Measurements from ENCODE around the gene HCN4.
A peak's percentile ranks its signal among the peaks of the same experiment; 100 is the strongest.

HCN4 gene

GRCh38 chr15:73375755-73376305 lies 7.1 kb upstream of the HCN4 start:
- no CpG with 5 or more reads among the region's 6 CpGs for WGBS (ENCODE audit: extremely low coverage, insufficient coverage, low lambda C conversion rate)

GRCh38 chr15:73375012-73375411 lies 6.3 kb upstream of the HCN4 start:
- H3K56ac ChIP-seq (ENCODE audit: low read length), result no peak overlapping the region
- H3K79me2 ChIP-seq (ENCODE audit: control insufficient read depth, insufficient read depth, low read length), result no peaks in the 10 kb centered on the region
- H2BK15ac ChIP-seq (replicated peaks; ENCODE audit: low read depth), result no peak overlapping the region
- no peak for DNase-seq
- no peak overlapping the region for H3K4ac ChIP-seq (ENCODE audit: low read depth, low read length)
- H3K27me3 ChIP-seq (ENCODE audit: insufficient read depth, low read length, poor library complexity), result no peaks in the 10 kb centered on the region
- H4K5ac ChIP-seq (ENCODE audit: low read length), result no peak overlapping the region
- H3K79me1 ChIP-seq (ENCODE audit: low read length), result no peaks in the 10 kb centered on the region
- no peaks in the 10 kb centered on the region for H3K36me3 ChIP-seq (ENCODE audit: control insufficient read depth, insufficient read depth, low read length)
- WGBS (ENCODE audit: extremely low coverage, insufficient coverage, low lambda C conversion rate), result no CpG with 5 or more reads among the region's 5 CpGs
- H4K8ac ChIP-seq (ENCODE audit: low read depth, low read length), result no peak overlapping the region
- H3K18ac ChIP-seq (ENCODE audit: low read length), result no peak overlapping the region
- no peak overlapping the region for H2AK5ac ChIP-seq (ENCODE audit: low read length)
- no peak overlapping the region for H2BK120ac ChIP-seq (ENCODE audit: low read depth, low read length)
- H2BK5ac ChIP-seq (ENCODE audit: low read length), result no peak overlapping the region
- H3K23ac ChIP-seq (ENCODE audit: low read length), result no peak overlapping the region
- H3K27ac ChIP-seq (ENCODE audit: low read depth, low read length), result no peak overlapping the region
- peaks cover 2% of the 10 kb centered on the region for H3K4me1 ChIP-seq (ENCODE audit: control insufficient read depth, low read depth, low read length)
- H3K4me2 ChIP-seq (ENCODE audit: low read length), result no peak overlapping the region
- H3K9ac ChIP-seq (ENCODE audit: low read length), result no peak overlapping the region
- no peak overlapping the region for H3K4me3 ChIP-seq (ENCODE audit: low read length)

More at GRCh38 chr15:73375755-73376305, 7.1 kb upstream of the HCN4 start:
- Histone ChIP-seq H3K4ac (ENCODE audit: low read depth, low read length) (no peak overlapping the region), H4K5ac (ENCODE audit: low read length) (no peak overlapping the region), H4K8ac (ENCODE audit: low read depth, low read length) (no peak overlapping the region), H3K18ac (ENCODE audit: low read length) (no peak overlapping the region), H3K79me2 (ENCODE audit: control insufficient read depth, insufficient read depth, low read length) (no peaks in the 10 kb centered on the region), H3K36me3 (ENCODE audit: control insufficient read depth, insufficient read depth, low read length) (no peaks in the 10 kb centered on the region), H3K9ac (ENCODE audit: low read length) (no peak overlapping the region), H3K27me3 (ENCODE audit: insufficient read depth, low read length, poor library complexity) (no peaks in the 10 kb centered on the region), H3K4me1 (ENCODE audit: control insufficient read depth, low read depth, low read length) (peaks cover 2% of the 10 kb centered on the region), H3K23ac (ENCODE audit: low read length) (no peak overlapping the region), H2BK15ac (replicated peaks; ENCODE audit: low read depth) (no peak overlapping the region), H2AK5ac (ENCODE audit: low read length) (no peak overlapping the region), H3K27ac (ENCODE audit: low read depth, low read length) (no peak overlapping the region), H2BK120ac (ENCODE audit: low read depth, low read length) (no peak overlapping the region), H3K79me1 (ENCODE audit: low read length) (no peaks in the 10 kb centered on the region), H3K4me2 (ENCODE audit: low read length) (no peak overlapping the region), H3K56ac (ENCODE audit: low read length) (no peak overlapping the region), H3K4me3 (ENCODE audit: low read length) (no peak overlapping the region), H2BK5ac (ENCODE audit: low read length) (no peak overlapping the region)
- DNase-seq, result peak; percentile 44

GRCh38 chr15:73374604-73375003 lies 5.8 kb upstream of the HCN4 start:
- Histone ChIP-seq H2BK120ac (ENCODE audit: low read depth, low read length) (no peak overlapping the region), H2AK5ac (ENCODE audit: low read length) (no peak overlapping the region), H4K8ac (ENCODE audit: low read depth, low read length) (no peak overlapping the region), H3K23ac (ENCODE audit: low read length) (no peak overlapping the region), H4K5ac (ENCODE audit: low read length) (no peak overlapping the region), H3K9ac (ENCODE audit: low read length) (no peak overlapping the region), H2BK5ac (ENCODE audit: low read length) (no peak overlapping the region), H3K27me3 (ENCODE audit: insufficient read depth, low read length, poor library complexity) (no peaks in the 10 kb centered on the region), H3K27ac (ENCODE audit: low read depth, low read length) (no peak overlapping the region), H3K4me3 (ENCODE audit: low read length) (no peak overlapping the region), H3K79me1 (ENCODE audit: low read length) (no peaks in the 10 kb centered on the region), H3K4me2 (ENCODE audit: low read length) (no peak overlapping the region), H3K4me1 (ENCODE audit: control insufficient read depth, low read depth, low read length) (peaks cover 4% of the 10 kb centered on the region), H3K56ac (ENCODE audit: low read length) (no peak overlapping the region), H3K18ac (ENCODE audit: low read length) (no peak overlapping the region), H3K36me3 (ENCODE audit: control insufficient read depth, insufficient read depth, low read length) (no peaks in the 10 kb centered on the region), H3K79me2 (ENCODE audit: control insufficient read depth, insufficient read depth, low read length) (no peaks in the 10 kb centered on the region), H2BK15ac (replicated peaks; ENCODE audit: low read depth) (no peak overlapping the region), H3K4ac (ENCODE audit: low read depth, low read length) (no peak overlapping the region)
- no CpG with 5 or more reads among the region's 6 CpGs for WGBS (ENCODE audit: extremely low coverage, insufficient coverage, low lambda C conversion rate)
- no peak for DNase-seq

- DNase-seq, result no peak
- Histone ChIP-seq H3K27me3 (ENCODE audit: insufficient read depth, low read length, poor library complexity) (no peaks in the 10 kb centered on the region), H2BK5ac (ENCODE audit: low read length) (no peak overlapping the region), H3K36me3 (ENCODE audit: control insufficient read depth, insufficient read depth, low read length) (no peaks in the 10 kb centered on the region), H3K27ac (ENCODE audit: low read depth, low read length) (no peak overlapping the region), H2AK5ac (ENCODE audit: low read length) (no peak overlapping the region), H3K79me2 (ENCODE audit: control insufficient read depth, insufficient read depth, low read length) (no peaks in the 10 kb centered on the region), H3K18ac (ENCODE audit: low read length) (no peak overlapping the region), H2BK15ac (replicated peaks; ENCODE audit: low read depth) (no peak overlapping the region), H3K4me1 (ENCODE audit: control insufficient read depth, low read depth, low read length) (peaks cover 4% of the 10 kb centered on the region), H4K8ac (ENCODE audit: low read depth, low read length) (no peak overlapping the region), H3K23ac (ENCODE audit: low read length) (no peak overlapping the region), H3K4ac (ENCODE audit: low read depth, low read length) (no peak overlapping the region), H3K79me1 (ENCODE audit: low read length) (no peaks in the 10 kb centered on the region), H3K56ac (ENCODE audit: low read length) (no peak overlapping the region), H2BK120ac (ENCODE audit: low read depth, low read length) (no peak overlapping the region), H4K5ac (ENCODE audit: low read length) (no peak overlapping the region), H3K4me2 (ENCODE audit: low read length) (no peak overlapping the region), H3K9ac (ENCODE audit: low read length) (no peak overlapping the region), H3K4me3 (ENCODE audit: low read length) (no peak overlapping the region)
- no CpG with 5 or more reads among the region's 1 CpG for WGBS (ENCODE audit: extremely low coverage, insufficient coverage, low lambda C conversion rate)
These were observed 4.5 kb upstream of the HCN4 start for GRCh38 chr15:73373221-73373620.

GRCh38 chr15:73371812-73372211 lies 3.1 kb upstream of the HCN4 start:
- Histone ChIP-seq H3K79me2 (ENCODE audit: control insufficient read depth, insufficient read depth, low read length) (no peaks in the 10 kb centered on the region), H3K4me3 (ENCODE audit: low read length) (no peak overlapping the region), H3K23ac (ENCODE audit: low read length) (no peak overlapping the region), H3K4ac (ENCODE audit: low read depth, low read length) (no peak overlapping the region), H3K4me2 (ENCODE audit: low read length) (no peak overlapping the region), H3K56ac (ENCODE audit: low read length) (no peak overlapping the region), H3K18ac (ENCODE audit: low read length) (no peak overlapping the region), H2BK5ac (ENCODE audit: low read length) (no peak overlapping the region), H3K4me1 (ENCODE audit: control insufficient read depth, low read depth, low read length) (peaks cover 4% of the 10 kb centered on the region), H3K27me3 (ENCODE audit: insufficient read depth, low read length, poor library complexity) (no peaks in the 10 kb centered on the region), H3K27ac (ENCODE audit: low read depth, low read length) (no peak overlapping the region), H2BK15ac (replicated peaks; ENCODE audit: low read depth) (no peak overlapping the region), H3K79me1 (ENCODE audit: low read length) (no peaks in the 10 kb centered on the region), H4K8ac (ENCODE audit: low read depth, low read length) (no peak overlapping the region), H3K9ac (ENCODE audit: low read length) (no peak overlapping the region), H4K5ac (ENCODE audit: low read length) (no peak overlapping the region), H3K36me3 (ENCODE audit: control insufficient read depth, insufficient read depth, low read length) (no peaks in the 10 kb centered on the region), H2AK5ac (ENCODE audit: low read length) (no peak overlapping the region), H2BK120ac (ENCODE audit: low read depth, low read length) (no peak overlapping the region)
- no CpG with 5 or more reads among the region's 2 CpGs for WGBS (ENCODE audit: extremely low coverage, insufficient coverage, low lambda C conversion rate)
- DNase-seq, result no peak

GRCh38 chr15:73370151-73370550 lies 1.4 kb upstream of the HCN4 start:
- Histone ChIP-seq H2AK5ac (ENCODE audit: low read length) (no peak overlapping the region), H3K36me3 (ENCODE audit: control insufficient read depth, insufficient read depth, low read length) (no peaks in the 10 kb centered on the region), H3K23ac (ENCODE audit: low read length) (no peak overlapping the region), H3K4ac (ENCODE audit: low read depth, low read length) (no peak overlapping the region), H3K4me3 (ENCODE audit: low read length) (no peak overlapping the region), H3K9ac (ENCODE audit: low read length) (no peak overlapping the region), H3K56ac (ENCODE audit: low read length) (no peak overlapping the region), H3K4me1 (ENCODE audit: control insufficient read depth, low read depth, low read length) (peaks cover 3% of the 10 kb centered on the region), H3K27me3 (ENCODE audit: insufficient read depth, low read length, poor library complexity) (no peaks in the 10 kb centered on the region), H2BK5ac (ENCODE audit: low read length) (no peak overlapping the region), H3K18ac (ENCODE audit: low read length) (no peak overlapping the region), H3K79me1 (ENCODE audit: low read length) (peaks cover 3% of the 10 kb centered on the region), H4K5ac (ENCODE audit: low read length) (no peak overlapping the region), H2BK120ac (ENCODE audit: low read depth, low read length) (no peak overlapping the region), H4K8ac (ENCODE audit: low read depth, low read length) (no peak overlapping the region), H2BK15ac (replicated peaks; ENCODE audit: low read depth) (no peak overlapping the region), H3K27ac (ENCODE audit: low read depth, low read length) (no peak overlapping the region), H3K79me2 (ENCODE audit: control insufficient read depth, insufficient read depth, low read length) (no peaks in the 10 kb centered on the region), H3K4me2 (ENCODE audit: low read length) (no peak overlapping the region)
- no CpG with 5 or more reads among the region's 3 CpGs for WGBS (ENCODE audit: extremely low coverage, insufficient coverage, low lambda C conversion rate)
- peak; percentile 73 for DNase-seq

All from mesendoderm (in vitro differentiated cells).